Measurements from ENCODE around the gene GALM.

DNA sequence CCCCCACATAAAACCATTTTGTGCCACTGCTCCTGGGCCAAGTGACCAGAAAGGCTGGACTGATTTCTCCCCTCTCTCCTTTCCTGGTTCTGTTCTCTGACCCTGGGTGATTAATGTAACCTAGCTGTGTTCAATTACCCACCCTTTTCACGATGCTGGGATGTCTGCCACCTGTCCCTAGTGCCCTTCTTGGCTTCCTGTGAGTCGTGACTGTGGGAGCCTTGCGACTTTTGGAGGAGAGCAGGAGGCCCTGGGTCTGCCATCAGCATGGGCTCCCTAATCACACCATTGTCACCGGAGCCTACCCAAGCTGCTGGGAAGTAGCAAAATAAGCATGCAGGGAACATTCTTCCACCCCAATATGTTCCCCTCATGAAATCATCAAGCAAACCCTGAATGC, 47.0 kb downstream of the GALM start:
- no peak for TF ChIP-seq CTCF (IDR thresholded peaks at IDR 0.05; ENCODE audit: insufficient read depth, low read length, poor library complexity, severe bottlenecking)
- TF ChIP-seq EZH2phosphoT487 (conservative IDR thresholded peaks at IDR 0.05; ENCODE audit: low read length), result no peak

Measured in SU-DHL-6 (cell line).